Testis (tissue), 2 donors: ENCODE results near the gene FRS2.

Experiments used
- POLR2A ChIP-seq: fragments of 450-650 bp; IDR thresholded peaks from one replicate; pipeline ENCODE4 v1.6.1; 2017; ENCODE audit warnings: antibody characterized with exemption, mild to moderate bottlenecking, moderate library complexity
- TF ChIP-seq, protein P1 (sequence below), 3 experiments: fragments of 450-650 bp in 2 of 3; fragments of 200-600 bp in 1 of 3; sonication (generic) in 1 of 3; IDR thresholded peaks; one replicate each; pipeline ENCODE4 v1.5.1; 2016 to 2019; ENCODE audit warnings: antibody characterized with exemption in 3 of 3, mild to moderate bottlenecking in 2 of 3, moderate library complexity in 1 of 3

DNA sequence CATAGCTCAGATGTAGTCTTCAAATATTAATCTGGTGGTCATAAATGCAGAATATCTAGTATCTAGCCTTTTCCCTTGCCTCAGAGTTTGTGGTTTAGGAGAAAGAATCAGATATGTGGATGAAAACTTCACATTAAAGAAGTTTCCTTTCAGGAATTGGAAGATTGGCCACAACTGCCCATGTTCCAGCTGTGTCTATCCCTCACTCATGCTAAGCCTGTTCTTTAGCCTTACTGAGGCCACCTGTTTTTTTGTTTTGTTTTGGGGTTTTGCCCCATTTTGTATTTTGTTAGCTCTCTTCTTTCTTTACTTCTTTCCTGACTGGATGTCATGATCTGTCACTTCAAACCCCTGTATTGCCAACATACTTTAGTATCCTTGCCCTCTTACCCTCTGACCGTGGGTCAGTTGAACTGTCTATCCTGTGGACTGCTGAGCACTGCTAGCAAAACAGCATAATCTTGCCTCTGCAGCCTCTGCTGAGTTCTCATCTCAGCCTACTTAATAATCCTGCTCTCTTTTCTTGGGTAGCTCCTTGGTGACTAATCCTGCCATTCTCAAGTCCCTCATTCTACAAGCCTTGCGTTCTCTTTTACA is 93.1 kb downstream of the FRS2 start:
- TF ChIP-seq, protein P1, sequence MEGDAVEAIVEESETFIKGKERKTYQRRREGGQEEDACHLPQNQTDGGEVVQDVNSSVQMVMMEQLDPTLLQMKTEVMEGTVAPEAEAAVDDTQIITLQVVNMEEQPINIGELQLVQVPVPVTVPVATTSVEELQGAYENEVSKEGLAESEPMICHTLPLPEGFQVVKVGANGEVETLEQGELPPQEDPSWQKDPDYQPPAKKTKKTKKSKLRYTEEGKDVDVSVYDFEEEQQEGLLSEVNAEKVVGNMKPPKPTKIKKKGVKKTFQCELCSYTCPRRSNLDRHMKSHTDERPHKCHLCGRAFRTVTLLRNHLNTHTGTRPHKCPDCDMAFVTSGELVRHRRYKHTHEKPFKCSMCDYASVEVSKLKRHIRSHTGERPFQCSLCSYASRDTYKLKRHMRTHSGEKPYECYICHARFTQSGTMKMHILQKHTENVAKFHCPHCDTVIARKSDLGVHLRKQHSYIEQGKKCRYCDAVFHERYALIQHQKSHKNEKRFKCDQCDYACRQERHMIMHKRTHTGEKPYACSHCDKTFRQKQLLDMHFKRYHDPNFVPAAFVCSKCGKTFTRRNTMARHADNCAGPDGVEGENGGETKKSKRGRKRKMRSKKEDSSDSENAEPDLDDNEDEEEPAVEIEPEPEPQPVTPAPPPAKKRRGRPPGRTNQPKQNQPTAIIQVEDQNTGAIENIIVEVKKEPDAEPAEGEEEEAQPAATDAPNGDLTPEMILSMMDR (IDR thresholded peaks at IDR 0.05): no peak
- TF ChIP-seq POLR2A: no peak
